OCI-LY1 (cell line): Measurements from ENCODE around the gene CD6.

Experiments
- EZH2 ChIP-seq: fragments of 200-600 bp; sonication (generic), shearing (Covaris generic); IDR thresholded peaks from 2 replicates; pipeline ENCODE4 v1.8.0; 2017; ENCODE audit warnings: borderline replicate concordance, mixed run types, mild to moderate bottlenecking, antibody characterized with exemption, low read length, moderate library complexity, mixed read lengths
- TF ChIP-seq, protein P1 (sequence below): fragments of 200-600 bp; sonication (generic), shearing (Covaris generic); IDR thresholded peaks from 2 replicates; pipeline ENCODE4 v1.5.1; 2017; ENCODE audit warnings: mild to moderate bottlenecking, antibody characterized with exemption, low read length, moderate library complexity, mixed read lengths

DNA sequence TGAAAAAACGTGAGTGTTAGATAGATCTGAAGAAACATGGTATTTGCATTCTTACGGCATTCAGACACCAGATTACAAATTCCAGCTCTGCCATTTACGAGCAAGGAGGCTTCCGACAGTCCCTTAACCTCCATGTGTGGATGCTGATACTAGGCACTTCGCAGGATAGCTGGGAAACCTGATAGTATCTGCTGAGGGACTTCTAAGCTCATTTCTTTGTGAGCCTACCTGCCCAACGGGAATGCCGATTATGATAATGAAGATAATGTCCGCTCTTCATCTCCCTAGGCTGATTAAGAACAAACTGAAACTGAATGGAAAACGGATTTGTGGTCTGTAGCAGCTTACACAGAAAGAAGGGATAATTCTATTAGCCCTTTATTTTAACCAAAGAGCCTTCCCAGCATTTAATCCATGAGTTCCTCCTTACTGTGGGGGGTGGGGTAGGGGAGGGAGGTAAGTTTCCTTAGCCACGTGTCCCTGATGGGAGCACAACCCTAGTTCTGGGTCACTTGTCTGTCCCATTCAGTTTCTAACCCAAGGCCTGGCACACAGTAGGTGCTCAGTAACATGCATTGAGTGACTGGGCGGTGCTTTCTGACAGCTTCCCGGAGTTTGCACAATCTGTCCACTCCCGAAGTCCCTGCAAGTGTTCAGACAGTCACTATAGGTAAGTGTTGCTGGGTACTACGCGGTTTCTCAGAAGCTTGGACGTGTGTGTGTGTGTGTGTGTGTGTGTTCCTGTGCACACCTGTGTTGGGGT, 39.2 kb downstream of the CD6 start:
- TF ChIP-seq, protein P1, sequence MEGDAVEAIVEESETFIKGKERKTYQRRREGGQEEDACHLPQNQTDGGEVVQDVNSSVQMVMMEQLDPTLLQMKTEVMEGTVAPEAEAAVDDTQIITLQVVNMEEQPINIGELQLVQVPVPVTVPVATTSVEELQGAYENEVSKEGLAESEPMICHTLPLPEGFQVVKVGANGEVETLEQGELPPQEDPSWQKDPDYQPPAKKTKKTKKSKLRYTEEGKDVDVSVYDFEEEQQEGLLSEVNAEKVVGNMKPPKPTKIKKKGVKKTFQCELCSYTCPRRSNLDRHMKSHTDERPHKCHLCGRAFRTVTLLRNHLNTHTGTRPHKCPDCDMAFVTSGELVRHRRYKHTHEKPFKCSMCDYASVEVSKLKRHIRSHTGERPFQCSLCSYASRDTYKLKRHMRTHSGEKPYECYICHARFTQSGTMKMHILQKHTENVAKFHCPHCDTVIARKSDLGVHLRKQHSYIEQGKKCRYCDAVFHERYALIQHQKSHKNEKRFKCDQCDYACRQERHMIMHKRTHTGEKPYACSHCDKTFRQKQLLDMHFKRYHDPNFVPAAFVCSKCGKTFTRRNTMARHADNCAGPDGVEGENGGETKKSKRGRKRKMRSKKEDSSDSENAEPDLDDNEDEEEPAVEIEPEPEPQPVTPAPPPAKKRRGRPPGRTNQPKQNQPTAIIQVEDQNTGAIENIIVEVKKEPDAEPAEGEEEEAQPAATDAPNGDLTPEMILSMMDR, result no peak
- no peak for TF ChIP-seq EZH2
